HG03520 (cell line): ENCODE measurements around the gene TMEM191B.
"Not testable (repeated sequence)": the region's sequence is repeated elsewhere in the genome, so short reads cannot be mapped to it uniquely, and the experiment has no call there.

Experiments used
- ATAC-seq: cut with Tn5 transposase; IDR thresholded peaks from one replicate; pipeline ENCODE4 v1.9.1; 2021; ENCODE audit warnings: mild to moderate bottlenecking, moderate library complexity; ENCODE audit not compliant: unreplicated experiment

TMEM191B gene

DNA sequence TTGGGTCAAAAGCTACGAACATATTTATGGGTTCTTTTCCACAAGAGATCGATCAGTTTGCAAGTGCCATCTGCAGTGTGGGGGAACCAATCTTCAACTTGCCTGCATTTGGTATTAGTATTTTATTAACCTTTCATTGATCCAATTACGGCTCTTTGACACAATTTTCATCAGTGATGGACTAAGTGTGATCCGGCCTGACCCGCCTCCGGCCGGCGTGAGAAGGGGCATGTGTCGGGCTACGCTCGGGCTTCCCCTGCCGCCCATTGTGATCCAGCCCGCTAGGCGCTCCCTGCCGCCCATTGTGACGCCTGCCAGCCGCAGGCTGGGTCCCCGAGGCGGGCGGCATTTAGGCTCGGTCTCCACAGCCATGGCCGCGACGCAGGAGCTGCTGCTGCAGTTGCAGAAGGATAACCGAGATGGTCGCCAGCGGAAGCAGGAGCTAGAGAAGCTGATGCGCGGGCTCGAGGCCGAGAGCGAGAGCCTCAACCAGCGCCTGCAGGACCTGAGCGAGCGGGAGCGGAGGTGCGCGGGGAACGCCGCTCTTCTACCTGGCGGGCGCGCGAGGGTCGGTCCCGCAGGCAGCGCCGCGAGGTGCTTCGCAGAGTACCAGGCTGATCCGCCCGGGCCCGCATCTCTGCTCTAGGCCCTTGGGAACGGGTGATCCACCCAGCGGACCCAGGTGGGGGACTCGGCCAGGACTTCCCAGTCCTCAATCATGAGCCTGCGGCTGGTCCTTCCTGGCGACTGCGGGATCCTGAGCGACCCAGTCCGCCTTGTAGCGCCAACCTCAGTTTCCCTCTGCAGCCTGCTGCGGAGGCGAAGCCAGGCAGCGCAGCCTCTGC lies at the start of gene TMEM191B:
TMEM191B (plus strand) TSS at position 51 of the 845 bp plus-strand sequence; CDS start at position 230, 179 bp downstream.
- ATAC-seq = peak; percentile 16

DNA sequence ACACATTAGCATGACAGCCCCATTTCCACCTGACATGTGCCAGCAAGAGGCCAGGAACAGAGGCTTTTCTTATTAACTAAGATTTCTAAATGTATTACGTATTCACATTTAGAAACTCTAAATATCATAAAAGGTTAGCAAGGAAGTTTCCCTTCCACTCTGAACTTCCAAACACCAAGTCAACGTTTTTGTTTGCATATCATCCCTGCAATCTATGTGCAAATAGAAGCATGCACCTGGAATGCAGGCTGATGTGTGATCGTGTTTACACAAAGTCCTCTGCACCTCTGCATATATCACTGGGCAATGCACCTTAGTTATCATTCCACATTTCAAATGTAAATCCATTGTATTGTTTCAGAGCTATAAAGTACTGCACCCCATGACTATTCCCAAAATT lies 31.4 kb upstream of the TMEM191B start:
- not testable (repeated sequence) for ATAC-seq

DNA sequence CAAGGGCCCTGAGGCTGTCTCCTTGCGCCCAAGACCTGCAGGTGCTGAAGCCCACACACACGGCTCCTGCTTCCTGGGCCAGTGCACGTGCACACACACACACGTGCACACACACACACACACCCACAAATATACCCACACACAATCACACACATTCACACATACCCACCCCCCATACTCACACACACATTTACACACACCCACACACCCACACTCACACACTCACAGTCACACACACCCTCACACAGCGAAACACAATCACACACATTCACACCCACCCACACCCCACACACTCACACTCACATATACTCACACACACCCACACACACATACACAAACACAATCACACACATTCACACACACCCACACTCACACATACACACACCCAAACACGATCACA lies 16.3 kb upstream of the TMEM191B start:
- not testable (repeated sequence) for ATAC-seq

DNA sequence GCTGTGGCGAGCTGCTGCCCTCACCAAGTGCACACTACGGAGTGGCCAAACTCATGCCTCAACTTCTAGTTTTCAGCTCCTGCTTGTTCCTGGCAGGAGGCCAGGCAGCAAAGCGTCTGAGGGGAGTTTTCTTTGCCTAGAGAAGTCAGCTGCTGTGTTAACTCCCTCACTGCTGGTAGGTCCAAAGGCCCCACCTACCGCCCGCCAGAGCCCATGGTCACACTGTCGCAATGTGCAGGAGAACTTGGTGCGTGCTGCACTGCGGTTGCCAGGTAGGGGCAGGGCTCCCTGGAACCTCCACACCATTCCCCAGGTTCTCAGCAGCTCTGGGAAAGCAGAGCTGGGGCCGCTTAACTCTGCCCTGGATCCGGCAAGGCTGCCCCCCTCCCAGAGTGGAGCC lies 15.2 kb upstream of the TMEM191B start:
- ATAC-seq = not testable (repeated sequence)

DNA sequence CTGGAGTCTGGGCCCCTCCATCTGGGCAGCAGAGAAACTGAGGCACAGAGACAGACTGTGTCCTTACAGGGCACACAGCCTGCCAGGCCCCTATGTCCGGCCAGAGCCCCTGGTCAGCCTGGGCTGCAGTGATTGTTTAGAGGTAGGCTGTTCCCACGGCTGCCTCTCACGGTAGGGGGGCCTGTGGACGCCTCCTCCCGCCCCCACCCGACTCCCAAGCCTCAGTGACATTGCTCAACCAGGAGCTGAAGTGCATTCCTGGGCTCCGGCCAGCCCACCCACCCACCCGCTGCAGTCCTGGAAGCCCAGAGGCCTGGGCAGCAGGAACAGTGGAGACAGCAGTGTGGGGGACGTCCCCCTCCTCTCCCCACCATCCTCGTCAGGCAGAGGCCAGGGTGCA lies 14.1 kb upstream of the TMEM191B start:
- not testable (repeated sequence) for ATAC-seq

DNA sequence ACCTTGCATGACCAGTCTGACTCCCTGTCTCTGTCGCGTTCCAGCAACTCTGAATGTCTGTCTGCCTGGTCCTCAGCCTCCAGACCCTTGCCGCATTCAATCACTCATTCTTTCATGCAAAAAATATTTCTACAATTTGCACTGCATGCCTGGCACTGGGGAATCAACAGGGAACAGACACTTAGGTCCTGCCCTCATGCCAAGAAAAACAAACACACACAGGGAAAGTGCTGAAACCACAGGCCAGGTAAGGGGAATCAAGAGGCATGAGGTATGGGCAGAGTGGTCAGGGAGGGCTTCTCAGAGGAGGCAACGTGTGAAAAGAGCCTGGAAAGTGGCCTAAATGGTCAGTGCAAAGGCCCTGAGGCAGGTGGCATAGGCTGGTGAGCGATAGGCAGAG lies 9.5 kb upstream of the TMEM191B start, which contains the start of gene GGTLC3:
GGTLC3 (minus strand) TSS at position 101 of the 400 bp plus-strand sequence. CDS start 264 bp downstream, outside the sequence.
- not testable (repeated sequence) for ATAC-seq

DNA sequence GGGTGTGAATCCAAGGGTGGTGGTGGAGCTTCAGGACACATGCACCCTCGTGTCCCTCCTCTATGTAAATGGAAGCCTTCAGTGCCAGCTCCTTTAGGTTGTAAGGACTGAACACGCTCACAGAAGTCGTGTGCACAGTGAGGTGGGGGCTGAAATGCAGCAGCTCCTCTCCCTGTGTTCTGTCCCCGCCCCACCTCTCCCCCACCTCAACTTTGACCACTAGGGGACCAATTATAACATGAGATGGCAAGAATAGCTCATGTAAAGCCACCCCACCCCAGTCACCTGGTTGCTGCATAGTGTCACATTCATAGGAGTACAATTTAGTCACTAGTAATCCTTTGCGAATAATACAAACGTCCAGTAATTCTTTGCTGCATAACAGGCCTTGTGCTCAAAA lies 4.8 kb upstream of the TMEM191B start:
- ATAC-seq = not testable (repeated sequence)

DNA sequence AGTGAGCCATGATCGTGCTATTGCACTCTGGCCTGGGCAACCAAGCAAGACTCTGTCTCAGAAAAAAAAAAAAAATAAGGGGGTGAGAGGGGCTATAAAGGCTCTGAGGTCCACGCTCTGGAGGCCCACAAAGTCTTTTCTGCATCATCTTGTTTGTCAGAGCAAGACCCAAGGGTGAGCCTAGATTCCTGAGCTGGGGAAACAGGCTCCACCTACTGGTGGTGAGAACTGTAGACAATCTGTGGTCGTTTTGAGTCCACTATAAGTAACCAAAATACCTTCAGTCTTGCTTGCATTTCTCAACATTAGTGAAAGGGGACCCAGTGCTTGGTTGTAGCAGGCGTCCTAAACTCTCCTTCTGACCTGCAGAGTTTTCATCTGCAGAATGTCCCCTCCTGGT lies 4.3 kb upstream of the TMEM191B start:
- not testable (repeated sequence) for ATAC-seq

DNA sequence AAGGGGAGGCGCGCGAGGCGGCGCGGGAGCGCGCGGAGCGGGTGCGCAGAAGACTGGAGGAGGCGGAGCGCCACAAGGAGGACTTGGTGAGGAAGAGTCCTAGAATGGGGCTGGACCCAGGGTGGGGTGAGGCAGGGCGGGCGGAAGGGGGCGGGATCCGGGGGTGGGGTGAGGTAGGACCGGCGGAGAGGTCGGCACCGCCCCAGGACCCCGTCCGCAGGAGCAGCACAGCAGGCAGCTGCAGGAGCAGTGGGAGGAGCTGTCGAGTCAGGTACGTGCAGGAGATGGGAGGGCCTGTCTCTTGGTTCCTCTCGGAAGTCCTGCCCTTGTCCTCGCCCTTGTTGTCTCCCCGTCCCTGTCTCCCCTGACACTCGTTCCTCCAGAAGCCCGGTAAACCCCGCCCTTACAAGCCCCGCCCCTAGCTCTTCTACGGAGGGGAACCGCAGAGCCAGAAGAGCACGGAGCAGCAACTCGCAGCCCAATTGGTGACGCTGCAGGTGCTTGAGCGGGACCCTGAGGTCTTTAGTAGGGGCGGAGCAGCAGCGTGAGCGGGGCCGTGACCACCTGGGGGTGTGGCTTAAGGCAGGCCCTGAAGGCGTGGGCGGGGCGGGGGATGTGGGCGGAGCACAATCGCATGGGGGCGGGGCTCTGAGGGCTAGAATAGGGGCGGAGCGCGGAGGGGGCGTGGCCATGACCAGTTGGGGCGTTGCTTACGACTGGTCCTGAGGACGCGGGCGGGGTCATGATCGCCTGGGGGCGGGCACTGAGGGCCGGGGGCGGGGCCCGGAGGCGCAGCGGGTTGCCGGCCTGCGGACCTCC lies 1.2 kb downstream of the TMEM191B start:
- ATAC-seq = peak; percentile 63

DNA sequence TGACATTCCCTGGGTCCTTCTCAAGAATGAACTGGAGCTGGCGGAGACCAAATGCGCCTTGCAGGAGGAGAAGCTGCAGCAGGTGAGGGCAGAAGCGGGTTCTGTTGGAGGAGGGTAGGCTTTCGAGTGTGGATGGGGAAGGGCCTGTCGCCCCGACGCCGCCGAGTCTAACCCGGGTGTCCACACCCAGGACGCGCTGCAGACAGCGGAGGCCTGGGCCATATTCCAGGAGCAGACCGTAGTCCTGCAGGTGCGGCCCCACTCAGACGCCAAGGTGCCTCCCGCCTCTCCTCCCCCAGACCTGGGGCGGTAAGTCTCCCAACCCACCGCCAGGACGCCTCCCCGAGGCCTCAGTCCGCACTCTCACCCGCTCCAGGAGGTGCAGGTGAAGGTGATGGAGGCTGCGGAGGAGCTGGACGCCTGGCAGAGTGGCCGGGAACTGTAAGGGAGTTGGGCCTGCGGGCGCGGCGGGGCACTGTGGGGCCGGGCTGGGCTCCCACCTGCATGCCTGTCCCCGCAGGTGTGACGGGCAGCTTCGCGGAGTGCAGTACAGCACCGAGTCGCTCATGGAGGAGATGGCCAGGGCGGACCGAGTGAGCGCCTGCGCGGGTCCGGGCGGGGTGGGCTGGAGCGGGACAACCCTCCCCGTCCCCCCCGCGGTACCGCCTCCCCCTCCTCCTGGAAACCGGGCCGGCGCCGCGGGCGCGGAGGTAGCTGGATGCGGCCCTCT lies 2.0 kb downstream of the TMEM191B start:
- ATAC-seq = peak; percentile 10

DNA sequence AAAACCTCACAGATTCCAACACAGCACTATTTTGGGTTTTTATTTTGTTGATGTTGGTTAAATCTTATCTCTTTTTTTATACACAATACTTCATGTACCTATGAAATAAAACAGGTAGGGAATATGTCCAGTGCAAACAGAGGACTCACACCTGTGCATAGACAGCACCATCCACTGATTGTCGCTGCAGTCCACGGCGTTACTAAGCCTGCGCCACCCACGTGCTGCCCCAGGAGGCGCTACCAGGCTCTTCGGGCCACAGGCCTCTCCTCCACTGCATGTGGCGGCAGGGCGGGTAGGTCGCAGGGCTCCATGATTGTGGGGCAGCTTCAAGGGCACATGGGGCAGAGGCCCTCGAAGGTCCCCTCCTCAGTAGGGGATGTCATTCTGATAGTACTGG lies 6.0 kb downstream of the TMEM191B start:
- not testable (repeated sequence) for ATAC-seq

DNA sequence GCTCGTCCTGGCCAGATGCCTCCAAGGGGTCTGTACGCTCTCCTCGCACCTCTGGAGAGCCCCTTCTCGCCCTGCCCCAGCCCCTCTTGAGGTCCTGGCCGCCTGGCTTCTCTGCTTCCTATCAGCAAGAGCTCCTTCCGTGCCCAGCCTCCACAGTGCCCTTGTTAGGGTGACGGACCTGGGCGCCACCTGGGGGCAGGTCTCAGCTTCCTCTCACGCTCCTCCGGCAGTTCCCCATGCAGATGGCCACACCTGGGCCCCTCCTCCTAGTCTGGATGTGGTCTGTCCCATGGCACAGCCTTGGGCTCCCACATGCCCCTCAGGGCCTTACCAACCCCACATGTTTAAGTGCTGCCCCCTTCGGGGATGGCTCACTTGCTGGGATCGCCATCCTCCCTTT lies 6.7 kb downstream of the TMEM191B start:
- not testable (repeated sequence) for ATAC-seq

DNA sequence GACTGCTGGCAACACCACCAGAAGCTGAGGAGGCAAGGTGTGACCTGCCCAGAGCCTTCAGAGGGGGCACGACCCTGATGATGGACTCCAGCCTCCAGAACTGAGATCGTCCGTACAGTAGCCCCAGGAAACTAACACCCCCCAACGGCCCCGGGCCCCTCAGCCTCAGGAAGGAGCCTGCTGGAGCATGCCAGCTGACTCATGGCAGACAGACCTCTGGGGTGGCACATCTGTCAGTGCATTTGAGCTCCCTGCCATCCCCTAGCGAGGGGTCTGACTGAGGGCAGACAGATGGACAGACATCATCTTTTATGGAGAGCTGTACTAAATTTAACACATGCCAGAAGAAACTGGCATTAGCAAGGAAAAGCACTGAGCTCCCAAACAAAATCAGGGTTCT lies 12.4 kb downstream of the TMEM191B start:
- ATAC-seq = not testable (repeated sequence)

DNA sequence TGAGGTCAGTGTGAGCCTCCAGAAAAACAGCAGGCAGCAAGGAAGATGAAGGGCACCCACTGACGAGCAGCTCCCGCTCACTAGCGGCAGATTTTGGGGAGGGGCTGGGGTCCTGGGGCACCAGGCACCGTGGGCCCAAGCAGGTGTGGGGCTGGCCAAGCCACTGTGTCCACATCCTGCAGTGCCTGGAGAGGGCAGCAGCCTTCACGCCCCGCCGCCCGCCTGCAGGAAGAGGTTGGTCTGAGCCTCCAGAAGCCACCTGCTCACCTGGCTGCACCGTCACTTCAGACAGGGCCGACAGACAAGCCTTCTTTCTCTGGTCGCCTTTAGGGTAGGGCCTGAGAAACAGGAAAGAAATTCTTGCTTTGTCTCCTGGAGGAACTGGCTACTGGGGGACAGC lies 15.8 kb downstream of the TMEM191B start:
- ATAC-seq = not testable (repeated sequence)

DNA sequence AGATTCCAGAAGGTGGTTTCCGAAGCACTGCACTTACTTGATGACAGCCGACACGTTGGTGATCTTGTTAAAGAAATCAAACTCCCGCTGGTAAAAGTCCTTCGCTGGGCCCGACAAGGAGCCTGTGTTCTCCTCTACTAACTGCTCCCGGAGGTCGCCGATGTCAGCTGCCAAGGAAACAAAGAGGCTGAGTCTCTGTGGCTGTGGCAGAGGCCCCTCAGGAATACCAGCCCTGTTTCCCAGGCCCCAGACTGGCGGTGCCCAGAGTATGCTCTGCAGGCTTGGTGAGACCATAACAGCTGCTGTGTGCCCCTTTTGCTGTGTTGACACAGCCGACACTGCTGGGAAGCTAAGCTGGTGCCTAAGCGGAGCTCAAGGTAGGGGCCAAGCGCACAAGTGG lies 17.0 kb downstream of the TMEM191B start:
- not testable (repeated sequence) for ATAC-seq

DNA sequence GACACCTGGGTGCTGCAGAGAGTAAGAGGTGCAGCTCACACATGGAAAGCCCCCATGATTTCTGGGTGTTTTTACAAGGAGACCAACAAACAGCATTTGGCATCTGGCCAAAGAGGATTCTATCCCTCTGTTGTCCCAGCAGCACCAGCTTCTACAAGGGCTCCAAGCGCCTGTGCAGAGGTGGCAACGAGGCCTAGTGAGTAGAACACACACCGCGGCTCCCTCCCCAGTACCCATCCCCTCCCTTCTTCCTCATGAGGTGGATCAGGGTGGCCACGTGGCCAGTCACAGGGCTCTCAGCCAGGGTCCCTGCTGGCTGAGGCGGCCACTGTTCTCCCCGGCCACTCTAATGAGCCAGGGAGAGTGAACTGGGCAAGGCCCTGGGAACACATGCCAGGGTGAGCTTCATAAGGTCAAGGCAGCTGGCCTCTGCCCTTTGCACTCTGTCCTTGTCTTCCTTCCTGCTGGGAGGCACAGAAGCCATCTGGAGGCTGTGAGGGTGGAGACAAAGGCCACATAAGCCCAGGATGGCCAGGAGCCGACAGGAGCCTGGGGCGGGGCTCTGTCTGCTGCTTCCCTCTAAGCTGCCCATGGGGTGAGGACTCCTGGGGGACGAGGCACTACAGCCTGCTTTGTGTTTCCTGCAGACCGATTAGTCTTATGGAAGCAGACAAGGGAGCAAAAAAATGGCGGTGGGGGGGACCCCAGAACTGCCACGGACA lies 22.0 kb downstream of the TMEM191B start:
- not testable (repeated sequence) for ATAC-seq

DNA sequence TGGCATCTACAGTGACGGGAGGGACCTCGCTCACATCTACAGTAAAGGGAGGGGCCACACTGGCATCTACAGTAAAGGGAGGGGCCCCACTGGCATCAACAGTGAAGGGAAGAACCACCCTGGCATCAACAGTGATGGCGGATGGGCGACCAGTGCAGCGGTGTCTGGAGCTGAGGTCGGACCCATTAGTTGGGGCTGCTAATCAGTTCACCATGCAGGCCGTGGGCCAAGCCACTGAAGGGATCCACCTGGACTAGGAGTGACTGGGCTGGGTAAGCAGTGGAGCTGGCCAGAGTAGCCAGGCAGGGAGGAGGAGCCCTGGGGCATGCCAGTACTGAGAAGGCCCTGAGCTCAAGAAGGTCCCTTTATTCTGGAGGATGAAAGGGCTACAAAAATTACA lies 23.4 kb downstream of the TMEM191B start:
- not testable (repeated sequence) for ATAC-seq

DNA sequence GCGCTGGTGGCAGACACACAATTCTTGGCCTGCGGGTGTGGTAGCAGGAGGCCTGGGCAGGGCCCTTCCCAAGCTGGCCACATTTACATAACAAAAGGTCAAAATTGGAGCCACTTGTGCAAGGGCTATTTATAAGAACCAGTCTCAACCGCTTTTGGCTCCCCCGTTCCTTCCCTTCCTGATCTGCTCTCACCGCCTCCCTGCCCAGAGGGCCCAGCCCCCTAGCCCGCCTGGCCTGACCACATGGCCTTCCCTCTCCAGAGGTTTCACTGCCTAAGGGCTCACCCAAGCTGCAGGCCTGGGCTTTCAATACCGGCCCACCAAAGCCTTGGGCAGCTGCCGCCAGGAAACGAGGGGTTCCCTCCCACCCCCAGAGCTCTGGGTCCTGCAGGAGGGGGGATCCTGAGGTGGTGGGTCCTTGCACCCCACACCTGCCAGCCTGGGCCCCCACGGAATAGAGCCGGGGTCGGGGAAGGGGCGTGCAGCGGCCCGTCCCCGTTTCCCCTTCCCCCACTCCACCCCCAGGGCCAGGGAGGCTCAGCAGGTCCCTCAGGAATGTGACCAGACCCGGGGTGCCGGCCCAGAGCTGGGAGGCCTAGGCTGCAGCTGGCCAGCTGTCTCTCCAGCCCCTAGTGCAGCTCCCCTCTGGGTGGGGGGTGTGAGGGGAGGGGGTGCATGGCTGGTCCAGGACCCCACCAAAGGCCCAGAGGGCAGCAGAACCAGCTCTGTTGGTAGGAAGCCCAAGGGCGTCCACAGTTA lies 25.4 kb downstream of the TMEM191B start:
- ATAC-seq = not testable (repeated sequence)
